ENCODE measurements around the gene GNG13.

Gene GNG13

DNA sequence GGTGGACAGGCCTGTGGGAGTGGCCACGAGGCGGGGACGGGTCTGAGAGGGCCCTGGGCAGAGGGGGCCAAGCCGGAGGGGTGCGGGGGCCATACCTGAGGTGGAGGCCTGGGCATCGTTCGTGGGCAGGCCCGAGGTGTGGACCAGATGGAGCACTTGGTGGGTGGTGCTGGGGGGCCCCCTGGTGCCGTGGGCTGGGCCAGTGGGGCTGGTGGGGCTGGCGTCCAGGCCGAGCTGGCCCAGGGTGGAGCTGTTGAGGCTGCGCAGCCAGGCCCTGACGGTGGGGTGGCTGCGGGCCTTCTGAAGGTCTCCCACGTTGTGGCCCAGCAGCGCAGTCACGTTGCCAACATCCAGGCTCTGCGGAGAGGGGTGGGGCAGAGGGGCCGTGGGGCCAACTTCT, 30.6 kb downstream of the GNG13 start:
- no peak for DNase-seq (ENCODE audit: low read depth)
- H3K4me3 ChIP-seq (ENCODE audit: low read depth, low read length), result no peak overlapping the region
- TF ChIP-seq, protein P1, sequence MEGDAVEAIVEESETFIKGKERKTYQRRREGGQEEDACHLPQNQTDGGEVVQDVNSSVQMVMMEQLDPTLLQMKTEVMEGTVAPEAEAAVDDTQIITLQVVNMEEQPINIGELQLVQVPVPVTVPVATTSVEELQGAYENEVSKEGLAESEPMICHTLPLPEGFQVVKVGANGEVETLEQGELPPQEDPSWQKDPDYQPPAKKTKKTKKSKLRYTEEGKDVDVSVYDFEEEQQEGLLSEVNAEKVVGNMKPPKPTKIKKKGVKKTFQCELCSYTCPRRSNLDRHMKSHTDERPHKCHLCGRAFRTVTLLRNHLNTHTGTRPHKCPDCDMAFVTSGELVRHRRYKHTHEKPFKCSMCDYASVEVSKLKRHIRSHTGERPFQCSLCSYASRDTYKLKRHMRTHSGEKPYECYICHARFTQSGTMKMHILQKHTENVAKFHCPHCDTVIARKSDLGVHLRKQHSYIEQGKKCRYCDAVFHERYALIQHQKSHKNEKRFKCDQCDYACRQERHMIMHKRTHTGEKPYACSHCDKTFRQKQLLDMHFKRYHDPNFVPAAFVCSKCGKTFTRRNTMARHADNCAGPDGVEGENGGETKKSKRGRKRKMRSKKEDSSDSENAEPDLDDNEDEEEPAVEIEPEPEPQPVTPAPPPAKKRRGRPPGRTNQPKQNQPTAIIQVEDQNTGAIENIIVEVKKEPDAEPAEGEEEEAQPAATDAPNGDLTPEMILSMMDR (IDR thresholded peaks at IDR 0.05; ENCODE audit: insufficient read depth, low read depth, low read length, missing control alignments), result no peak

GRCh38 chr16:769184-769784, 31.2 kb downstream of the GNG13 start:
- TF ChIP-seq, protein P1 (IDR thresholded peaks at IDR 0.05; ENCODE audit: insufficient read depth, low read depth, low read length, missing control alignments), result no peak

DNA sequence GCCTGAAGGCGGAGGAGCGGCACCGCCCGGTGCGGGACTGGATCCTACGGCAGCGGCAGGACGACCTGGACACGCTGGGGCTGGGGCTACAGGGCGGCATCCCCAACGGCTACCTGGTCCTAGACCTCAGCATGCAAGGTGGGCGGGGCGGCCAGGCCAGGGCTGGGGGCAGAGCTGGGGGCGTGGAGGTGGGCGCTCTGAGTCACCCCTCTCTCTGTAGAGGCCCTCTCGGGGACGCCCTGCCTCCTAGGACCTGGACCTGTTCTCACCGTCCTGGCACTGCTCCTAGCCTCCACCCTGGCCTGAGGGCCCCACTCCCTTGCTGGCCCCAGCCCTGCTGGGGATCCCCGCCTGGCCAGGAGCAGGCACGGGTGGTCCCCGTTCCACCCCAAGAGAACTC, 32.1 kb downstream of the GNG13 start:
- DNase-seq (ENCODE audit: low read depth), result no peak
- TF ChIP-seq, protein P1 (IDR thresholded peaks at IDR 0.05; ENCODE audit: insufficient read depth, low read depth, low read length, missing control alignments), result no peak
- H3K4me3 ChIP-seq (ENCODE audit: low read depth, low read length), result no peak overlapping the region

More at GRCh38 chr16:769184-769784, 31.2 kb downstream of the GNG13 start:
- no peak for DNase-seq (ENCODE audit: low read depth)
- no peak overlapping the region for H3K4me3 ChIP-seq (ENCODE audit: low read depth, low read length)

DNA sequence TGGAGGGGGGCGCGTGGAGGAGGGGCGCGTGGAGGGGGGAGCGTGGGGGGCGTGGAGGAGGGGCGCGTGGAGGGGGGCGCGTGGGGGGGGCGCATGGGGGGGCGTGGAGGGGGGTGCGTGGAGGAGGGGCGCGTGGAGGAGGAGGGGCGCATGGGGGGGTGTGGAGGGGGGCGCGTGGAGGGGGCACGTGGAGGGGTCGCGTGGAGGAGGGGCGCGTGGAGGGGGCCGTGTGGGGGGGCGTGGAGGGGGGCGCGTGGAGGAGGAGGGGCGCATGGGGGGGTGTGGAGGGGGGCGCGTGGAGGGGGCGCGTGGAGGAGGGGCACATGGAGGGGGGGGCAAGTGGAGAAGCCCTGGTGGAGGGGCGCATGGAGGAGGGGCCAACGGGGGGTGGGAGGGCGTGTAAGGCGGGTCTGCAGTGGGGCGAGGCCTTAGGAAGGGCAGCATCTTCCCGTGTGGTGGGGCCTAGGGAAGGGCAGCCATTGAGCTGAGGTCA, 32.7 kb downstream of the GNG13 start:
- H3K4me3 ChIP-seq (ENCODE audit: low read depth, low read length), result no peak overlapping the region
- TF ChIP-seq, protein P1 (IDR thresholded peaks at IDR 0.05; ENCODE audit: insufficient read depth, low read depth, low read length, missing control alignments), result no peak
- DNase-seq (ENCODE audit: low read depth), result no peak

DNA sequence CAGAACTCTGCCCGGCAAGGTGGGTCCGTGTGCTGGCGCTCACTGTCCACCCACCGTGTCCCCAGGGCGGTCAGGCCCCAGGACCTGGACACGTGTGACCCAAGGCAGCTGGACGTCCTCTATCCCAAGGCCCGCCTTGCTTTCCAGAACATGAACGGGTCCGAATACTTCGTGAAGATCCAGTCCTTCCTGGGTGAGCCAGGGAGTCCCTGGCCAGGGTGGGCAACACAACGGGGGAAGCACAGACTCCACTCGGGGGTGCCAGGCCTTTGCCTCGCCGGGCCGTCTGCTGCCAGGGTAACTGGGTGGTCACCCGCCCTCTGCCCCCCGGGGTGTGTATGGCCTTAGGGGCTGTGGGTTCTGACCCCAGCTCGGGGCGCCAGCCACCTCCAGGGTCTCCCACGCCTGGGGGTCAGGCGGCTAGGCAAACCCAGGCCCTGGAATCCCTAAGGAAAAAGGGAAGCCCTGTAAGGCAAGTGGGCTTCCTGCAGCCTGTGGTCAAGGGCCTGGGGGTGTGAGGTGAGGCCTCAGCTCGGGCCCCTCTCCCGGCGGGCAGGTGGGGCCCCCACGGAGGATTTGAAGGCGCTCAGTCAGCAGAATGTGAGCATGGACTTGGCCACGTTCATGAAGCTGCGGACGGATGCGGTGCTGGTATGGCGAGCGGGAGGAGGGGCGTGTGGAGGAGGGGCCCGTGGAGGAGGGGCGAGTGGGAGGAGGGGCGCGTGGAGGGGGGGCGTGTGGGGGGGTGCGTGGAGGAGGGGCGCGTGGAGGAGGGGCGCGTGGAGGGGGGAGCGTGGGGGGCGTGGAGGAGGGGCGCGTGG, 33.5 kb downstream of the GNG13 start:
- TF ChIP-seq, protein P1 (IDR thresholded peaks at IDR 0.05; ENCODE audit: insufficient read depth, low read depth, low read length, missing control alignments), result no peak
- no peak for DNase-seq (ENCODE audit: low read depth)
- no peak overlapping the region for H3K4me3 ChIP-seq (ENCODE audit: low read depth, low read length)

DNA sequence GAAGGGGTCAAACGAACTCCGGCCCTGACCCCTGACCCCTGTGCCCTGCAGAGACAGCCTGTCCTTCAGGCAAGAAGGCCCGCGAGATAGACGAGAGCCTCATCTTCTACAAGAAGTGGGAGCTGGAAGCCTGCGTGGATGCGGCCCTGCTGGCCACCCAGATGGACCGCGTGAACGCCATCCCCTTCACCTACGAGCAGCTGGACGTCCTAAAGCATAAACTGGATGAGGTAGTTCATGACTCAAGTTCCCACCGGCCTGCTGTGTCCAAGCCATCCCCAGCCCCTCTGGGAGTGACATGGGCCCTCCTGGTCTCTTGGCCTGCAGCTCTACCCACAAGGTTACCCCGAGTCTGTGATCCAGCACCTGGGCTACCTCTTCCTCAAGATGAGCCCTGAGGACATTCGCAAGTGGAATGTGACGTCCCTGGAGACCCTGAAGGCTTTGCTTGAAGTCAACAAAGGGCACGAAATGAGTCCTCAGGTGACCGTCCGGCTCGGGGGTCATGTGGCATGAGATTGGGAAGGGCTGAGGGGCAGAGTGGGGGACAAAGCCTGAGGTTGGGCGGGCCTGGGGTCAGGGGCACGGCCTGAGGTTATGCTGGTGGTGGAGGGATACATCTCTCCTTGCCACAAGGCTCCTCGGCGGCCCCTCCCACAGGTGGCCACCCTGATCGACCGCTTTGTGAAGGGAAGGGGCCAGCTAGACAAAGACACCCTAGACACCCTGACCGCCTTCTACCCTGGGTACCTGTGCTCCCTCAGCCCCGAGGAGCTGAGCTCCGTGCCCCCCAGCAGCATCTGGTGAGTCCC, 34.3 kb downstream of the GNG13 start:
- no peak overlapping the region for H3K4me3 ChIP-seq (ENCODE audit: low read depth, low read length)
- TF ChIP-seq, protein P1 (IDR thresholded peaks at IDR 0.05; ENCODE audit: insufficient read depth, low read depth, low read length, missing control alignments), result no peak
- DNase-seq (ENCODE audit: low read depth), result no peak
